Mononuclear cell (primary cell): ENCODE data around the gene BACH2. TPM values are rescaled to one million over a fixed set of nuclear protein-coding genes. Genes with fewer than 3 reads are reported as not detected.
"Not testable (repeated sequence)": the region's sequence is repeated elsewhere in the genome, so short reads cannot be mapped to it uniquely, and the experiment has no call there.

Experiments used
- H3K27me3 ChIP-seq: 2 replicates; pipeline ENCODE4 v1.6.0; 2011; ENCODE audit warnings: low read length, control low read depth; ENCODE audit not compliant: insufficient read depth
- H3K4me1 ChIP-seq: 2 replicates; pipeline ENCODE4 v1.5.1; 2011; ENCODE audit warnings: mild to moderate bottlenecking, low read length, control low read depth; ENCODE audit not compliant: insufficient read depth
- H3K4me3 ChIP-seq: 2 replicates; pipeline ENCODE4 v1.5.1; 2011; ENCODE audit warnings: mild to moderate bottlenecking, low read length, moderate library complexity
- H3K9me3 ChIP-seq: 2 replicates; pipeline ENCODE4 v1.5.1; 2011; ENCODE audit warnings: low read depth, mild to moderate bottlenecking, control low read depth, low read length
- total RNA-seq: library from RNA; depleted of rRNA; stranded (reverse); fragments of >200 nt; gene quantifications from one replicate; pipeline ENCODE4 v1.2.3, GENCODE V29; 2012

BACH2 gene
- total RNA-seq, 1 donor = 37.6 TPM

- Histone ChIP-seq H3K9me3 (no peaks in the 10 kb centered on the region), H3K4me1 (peaks cover 10% of the 10 kb centered on the region), H3K27me3 (no peaks in the 10 kb centered on the region), H3K4me3 (no peak overlapping the region)
Measured at GRCh38 chr6:90121982-90122381, 174.7 kb downstream of the BACH2 start.

GRCh38 chr6:90120327-90120726 is 176.3 kb downstream of the BACH2 start:
- Histone ChIP-seq H3K4me1 (peaks cover 4% of the 10 kb centered on the region), H3K4me3 (no peak overlapping the region), H3K9me3 (no peaks in the 10 kb centered on the region), H3K27me3 (no peaks in the 10 kb centered on the region)

GRCh38 chr6:90119618-90120017 is 177.0 kb downstream of the BACH2 start:
- H3K27me3 ChIP-seq = no peaks in the 10 kb centered on the region
- H3K4me1 ChIP-seq = peaks cover 4% of the 10 kb centered on the region
- H3K9me3 ChIP-seq = no peaks in the 10 kb centered on the region
- no peak overlapping the region for H3K4me3 ChIP-seq

DNA sequence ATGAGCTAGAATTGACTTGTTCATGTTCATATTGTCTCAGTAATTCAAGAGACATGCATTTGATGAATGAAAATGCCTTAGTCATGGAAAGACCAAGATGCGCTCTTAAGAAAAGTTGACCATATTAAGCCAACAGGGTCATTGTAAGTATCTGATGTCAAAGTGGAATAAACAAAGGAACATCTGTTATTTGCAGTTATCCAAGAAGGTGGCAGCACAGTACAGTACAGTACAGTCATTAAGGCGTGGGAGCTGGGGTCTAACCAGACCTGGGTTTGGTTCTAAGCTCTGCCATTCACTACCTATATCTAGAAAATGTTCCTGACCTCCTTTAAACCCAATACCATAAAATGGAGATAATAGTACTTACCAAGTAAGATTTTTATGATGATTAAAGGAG is 178.1 kb downstream of the BACH2 start:
- Histone ChIP-seq H3K27me3 (no peaks in the 10 kb centered on the region), H3K4me3 (no peak overlapping the region), H3K4me1 (peaks cover 4% of the 10 kb centered on the region), H3K9me3 (peaks cover 6% of the 10 kb centered on the region)

DNA sequence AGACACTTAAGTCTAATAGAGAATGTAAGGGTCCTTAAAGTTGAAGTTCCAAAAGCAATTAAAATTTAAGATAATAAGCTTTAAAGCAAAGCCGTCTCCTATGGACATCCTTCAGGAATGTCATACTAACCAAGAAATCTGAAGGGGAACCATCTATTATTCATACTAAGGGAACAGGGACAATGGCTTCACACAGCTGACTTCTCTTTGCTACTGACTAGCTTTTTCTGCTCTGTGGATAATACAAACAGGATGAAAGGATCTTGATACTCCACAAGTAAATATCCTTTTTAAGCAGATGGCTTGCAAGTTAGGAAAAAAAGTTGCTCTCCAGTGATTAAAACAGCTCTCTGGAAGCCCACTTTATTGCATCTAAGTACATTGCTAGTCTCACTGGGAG is 178.6 kb downstream of the BACH2 start:
- Histone ChIP-seq H3K4me1 (peaks cover 4% of the 10 kb centered on the region), H3K27me3 (no peaks in the 10 kb centered on the region), H3K4me3 (no peak overlapping the region), H3K9me3 (peaks cover 11% of the 10 kb centered on the region)

DNA sequence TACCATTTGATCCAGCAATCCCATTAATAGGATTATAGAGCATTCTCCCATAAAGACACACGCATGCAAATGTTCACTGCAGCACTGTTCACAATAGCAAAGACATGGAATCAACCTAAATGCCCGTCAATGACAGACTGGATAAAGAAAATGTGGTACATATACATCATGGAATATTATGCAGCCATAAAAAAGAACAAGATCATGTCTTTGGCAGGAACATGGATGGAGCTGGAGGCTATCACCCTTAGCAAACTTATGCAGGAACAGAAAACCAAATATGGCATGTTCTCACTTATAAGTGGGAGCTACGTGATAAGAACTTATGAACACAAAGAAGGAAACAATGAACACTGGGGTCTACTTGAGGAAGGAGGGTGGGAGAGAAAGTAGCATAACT is 180.5 kb downstream of the BACH2 start:
- H3K4me3 ChIP-seq, H3K4me1 ChIP-seq, H3K27me3 ChIP-seq: not testable (repeated sequence)
- peaks cover 13% of the 10 kb centered on the region for H3K9me3 ChIP-seq

DNA sequence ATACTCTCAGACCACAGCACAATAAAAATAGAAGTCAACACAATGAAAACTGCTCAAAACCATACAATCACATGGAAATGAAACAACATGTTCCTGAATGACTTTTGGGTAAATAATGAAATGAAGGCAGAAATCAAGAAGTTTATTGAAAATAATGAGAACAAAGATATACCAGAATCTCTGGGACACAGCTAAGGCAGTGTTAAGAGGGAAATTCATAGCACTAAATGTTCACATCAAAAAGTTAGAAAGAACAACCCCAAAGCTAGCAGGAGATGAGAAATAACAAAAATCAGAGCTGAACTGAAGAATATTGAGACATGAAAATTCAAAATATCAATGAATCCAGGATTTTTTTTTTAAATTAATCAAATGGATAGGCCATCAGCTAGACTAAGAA is 183.3 kb downstream of the BACH2 start:
- H3K9me3 ChIP-seq = peaks cover 13% of the 10 kb centered on the region
- peaks cover 18% of the 10 kb centered on the region for H3K4me1 ChIP-seq
- no peak overlapping the region for H3K4me3 ChIP-seq
- no peaks in the 10 kb centered on the region for H3K27me3 ChIP-seq

GRCh38 chr6:90111387-90111786 is 185.3 kb downstream of the BACH2 start:
- no peaks in the 10 kb centered on the region for H3K27me3 ChIP-seq
- no peak overlapping the region for H3K4me3 ChIP-seq
- H3K4me1 ChIP-seq = peaks cover 36% of the 10 kb centered on the region
- peaks cover 13% of the 10 kb centered on the region for H3K9me3 ChIP-seq

- Histone ChIP-seq H3K9me3 (peaks cover 13% of the 10 kb centered on the region), H3K27me3 (no peaks in the 10 kb centered on the region), H3K4me1 (peaks cover 38% of the 10 kb centered on the region), H3K4me3 (no peak overlapping the region)
Measured at GRCh38 chr6:90110971-90111370, 185.7 kb downstream of the BACH2 start.

DNA sequence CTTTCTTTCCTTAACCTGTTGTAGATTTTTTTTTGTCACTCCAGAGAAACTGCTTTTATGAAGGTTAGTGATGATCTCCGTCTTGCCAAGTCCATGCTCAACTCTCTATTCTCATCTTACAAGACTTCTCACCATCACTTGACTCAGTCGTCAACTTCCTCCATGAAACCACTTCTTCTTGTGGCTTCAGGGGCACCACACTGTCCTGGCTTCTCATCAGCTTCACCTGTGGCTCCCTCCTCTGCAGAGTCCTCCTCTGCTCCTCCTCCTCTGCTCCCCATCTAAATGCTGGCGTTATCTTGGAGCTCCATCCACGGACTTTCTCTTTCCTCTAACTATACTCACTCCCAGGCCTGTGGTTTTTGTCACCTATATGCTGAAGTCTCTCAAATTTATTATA is 187.5 kb downstream of the BACH2 start:
- H3K4me3 ChIP-seq = no peak overlapping the region
- peaks cover 56% of the 10 kb centered on the region for H3K4me1 ChIP-seq
- H3K27me3 ChIP-seq = no peaks in the 10 kb centered on the region
- H3K9me3 ChIP-seq = peaks cover 13% of the 10 kb centered on the region

DNA sequence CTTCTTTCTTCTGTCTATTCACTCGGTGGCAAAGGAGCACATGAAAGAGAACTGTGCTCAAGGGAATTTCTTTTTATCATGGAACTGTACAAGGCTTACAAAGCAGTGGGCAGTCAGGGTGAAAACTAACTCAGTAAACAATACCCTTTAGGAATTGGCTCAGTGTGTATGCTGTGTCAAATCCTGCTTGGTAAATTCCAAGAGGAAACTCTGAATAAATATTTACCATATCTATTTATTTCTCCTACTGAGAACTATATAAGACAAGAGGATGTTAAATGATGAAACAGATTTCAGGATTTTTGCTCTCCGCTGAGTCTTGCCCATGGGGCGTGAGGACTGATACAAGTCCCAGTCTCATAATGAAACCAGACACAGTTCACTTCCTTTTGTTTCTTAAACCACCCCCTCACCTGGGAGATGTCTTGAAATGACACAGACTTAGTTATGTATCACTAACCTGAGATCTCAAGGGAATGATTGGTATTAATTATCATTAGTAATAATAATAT is 188.8 kb downstream of the BACH2 start:
- peaks cover 69% of the 10 kb centered on the region for H3K4me1 ChIP-seq
- H3K4me3 ChIP-seq = no peak overlapping the region
- no peaks in the 10 kb centered on the region for H3K9me3 ChIP-seq
- no peaks in the 10 kb centered on the region for H3K27me3 ChIP-seq

GRCh38 chr6:90107371-90107770 is 189.3 kb downstream of the BACH2 start:
- no peaks in the 10 kb centered on the region for H3K9me3 ChIP-seq
- no peaks in the 10 kb centered on the region for H3K27me3 ChIP-seq
- peaks cover 70% of the 10 kb centered on the region for H3K4me1 ChIP-seq
- no peak overlapping the region for H3K4me3 ChIP-seq

GRCh38 chr6:90106449-90106848 is 190.2 kb downstream of the BACH2 start:
- no peak overlapping the region for H3K4me3 ChIP-seq
- no peaks in the 10 kb centered on the region for H3K27me3 ChIP-seq
- peaks cover 76% of the 10 kb centered on the region for H3K4me1 ChIP-seq
- no peaks in the 10 kb centered on the region for H3K9me3 ChIP-seq

DNA sequence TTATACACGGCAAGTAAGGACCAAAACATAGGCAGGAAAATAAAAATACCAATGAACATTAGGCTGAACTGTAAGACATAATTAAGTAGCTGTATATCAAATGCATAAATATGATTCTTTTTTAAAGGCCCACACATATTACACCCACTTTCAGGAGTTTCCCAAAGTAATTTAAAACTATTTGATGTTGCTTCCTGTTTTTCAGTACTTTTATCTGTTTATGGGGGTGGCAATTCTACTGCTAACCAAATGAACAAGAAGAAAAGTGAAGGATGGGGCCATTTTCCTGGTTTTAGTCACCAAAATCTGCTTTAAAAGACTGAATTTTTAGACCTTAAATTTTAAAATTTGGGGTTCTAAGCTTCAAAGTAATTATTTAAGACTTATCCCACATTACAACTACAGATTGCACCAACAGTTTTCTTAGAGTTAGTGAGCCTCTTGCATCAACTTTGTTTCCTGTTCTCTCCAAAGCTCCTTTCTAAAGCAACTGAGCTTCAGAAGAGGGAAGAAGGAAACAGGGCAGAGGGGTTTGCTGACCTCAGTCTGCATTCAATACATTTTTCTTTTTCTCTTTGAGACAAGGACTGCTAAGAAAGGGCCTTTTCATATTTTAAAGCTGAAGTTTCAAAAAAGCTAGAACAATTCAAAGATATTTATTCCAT is 191.0 kb downstream of the BACH2 start:
- Histone ChIP-seq H3K27me3 (no peaks in the 10 kb centered on the region), H3K4me3 (no peak overlapping the region), H3K4me1 (peaks cover 73% of the 10 kb centered on the region), H3K9me3 (no peaks in the 10 kb centered on the region)

DNA sequence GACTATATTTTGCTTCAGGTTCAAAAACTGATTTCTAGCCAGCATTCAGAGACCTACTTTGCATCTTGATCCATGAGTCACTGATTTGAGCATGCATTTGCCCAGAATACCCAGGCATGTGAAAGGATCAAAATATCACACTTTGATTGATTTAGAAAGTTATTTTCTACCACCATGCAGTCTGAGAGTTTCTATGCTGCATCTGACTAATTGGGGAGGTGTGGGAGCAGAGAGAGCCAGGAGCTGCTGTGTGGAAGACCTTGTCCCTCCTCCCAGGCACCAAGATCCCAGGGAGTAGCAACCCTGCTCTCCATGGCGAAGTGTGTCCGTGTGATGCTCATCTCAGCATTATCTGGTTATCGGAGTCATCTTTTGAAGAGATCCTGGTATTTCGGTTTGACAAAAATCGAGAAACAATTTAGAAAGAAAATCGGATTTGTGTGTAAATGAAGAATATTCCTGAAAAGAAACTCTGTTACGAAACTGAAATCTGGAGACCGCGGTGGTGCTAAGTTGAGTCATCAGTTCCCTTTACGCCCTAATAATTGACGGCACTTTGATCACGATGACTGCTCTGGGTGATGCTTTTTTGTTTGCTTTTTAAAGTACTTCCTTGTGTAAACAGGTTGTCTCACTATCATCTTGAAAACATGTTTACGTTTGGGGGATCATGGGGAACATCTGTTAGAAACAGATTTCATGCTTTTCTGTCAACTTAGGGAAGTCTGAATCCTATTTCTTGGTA is 193.4 kb downstream of the BACH2 start:
- H3K9me3 ChIP-seq = no peaks in the 10 kb centered on the region
- H3K4me3 ChIP-seq = no peak overlapping the region
- peaks cover 71% of the 10 kb centered on the region for H3K4me1 ChIP-seq
- H3K27me3 ChIP-seq = no peaks in the 10 kb centered on the region

DNA sequence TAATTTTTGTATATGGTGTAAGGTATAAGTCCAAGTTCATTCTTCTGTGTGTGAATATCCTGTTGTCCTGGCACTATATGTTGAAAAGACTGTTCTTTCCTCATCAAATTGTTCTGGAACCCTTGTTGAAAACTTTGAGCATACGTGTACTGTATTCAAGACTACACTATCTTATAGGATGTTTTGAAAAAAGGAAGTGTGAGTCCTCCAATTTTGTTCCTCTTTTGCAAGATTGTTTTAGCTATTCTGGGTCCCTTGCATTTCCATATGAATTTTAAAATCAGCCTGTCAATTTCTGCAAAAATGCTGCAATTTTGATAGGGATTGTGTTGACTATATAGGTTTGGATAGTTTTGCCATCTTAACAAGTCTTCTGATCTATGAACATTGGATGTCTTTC is 195.2 kb downstream of the BACH2 start:
- H3K4me3 ChIP-seq = no peak overlapping the region
- no peaks in the 10 kb centered on the region for H3K27me3 ChIP-seq
- peaks cover 73% of the 10 kb centered on the region for H3K4me1 ChIP-seq
- H3K9me3 ChIP-seq = no peaks in the 10 kb centered on the region
